Tibial nerve (tissue), 4 donors: Measurements from ENCODE around the gene COQ8B.
"Not testable (repeated sequence)": the region's sequence is repeated elsewhere in the genome, so short reads cannot be mapped to it uniquely, and the experiment has no call there.

Source experiments
- EP300 ChIP-seq, 2 donors: sonication (generic); formaldehyde crosslinking; IDR thresholded peaks; one replicate each; pipeline ENCODE4 v1.6.1; 2017; ENCODE audit warnings: antibody characterized with exemption in 2 of 2, mild to moderate bottlenecking in 1 of 2
- POLR2A ChIP-seq, 2 donors: fragments of 450-650 bp; IDR thresholded peaks; one replicate each; pipeline ENCODE4 v1.6.1; 2017; ENCODE audit warnings: antibody characterized with exemption in 2 of 2, mild to moderate bottlenecking in 2 of 2, moderate library complexity in 2 of 2
- TF ChIP-seq, protein P1 (sequence below), 5 experiments: fragments of 200-600 bp in 3 of 5; fragments of 450-650 bp in 2 of 5; sonication (generic) in 3 of 5; IDR thresholded peaks; one replicate each; pipeline ENCODE4 v1.5.1; 2016 to 2019; ENCODE audit warnings: antibody characterized with exemption in 5 of 5, mild to moderate bottlenecking in 3 of 5, moderate library complexity in 2 of 5

DNA sequence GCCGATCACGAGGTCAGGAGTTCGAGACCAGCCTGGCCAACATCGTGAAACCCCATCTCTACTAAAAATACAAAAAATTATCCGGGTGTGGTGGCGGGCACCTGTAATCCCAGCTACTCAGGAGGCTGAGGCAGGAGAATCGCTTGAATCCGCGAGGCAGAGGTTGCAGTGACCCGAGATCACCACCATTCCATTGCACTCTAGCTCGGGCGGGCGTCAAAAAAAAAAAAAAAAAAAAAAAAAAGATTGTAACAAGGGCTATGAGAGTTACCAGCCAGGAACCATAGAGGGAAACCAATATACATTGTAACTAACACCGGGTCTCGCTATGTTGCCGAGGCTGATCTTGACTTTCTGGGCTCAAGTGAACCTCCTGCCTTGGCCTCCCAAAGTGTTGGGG lies 15.6 kb upstream of the COQ8B start:
- TF ChIP-seq POLR2A, EP300 (IDR thresholded peaks at IDR 0.05): not testable (repeated sequence)
- TF ChIP-seq, protein P1, sequence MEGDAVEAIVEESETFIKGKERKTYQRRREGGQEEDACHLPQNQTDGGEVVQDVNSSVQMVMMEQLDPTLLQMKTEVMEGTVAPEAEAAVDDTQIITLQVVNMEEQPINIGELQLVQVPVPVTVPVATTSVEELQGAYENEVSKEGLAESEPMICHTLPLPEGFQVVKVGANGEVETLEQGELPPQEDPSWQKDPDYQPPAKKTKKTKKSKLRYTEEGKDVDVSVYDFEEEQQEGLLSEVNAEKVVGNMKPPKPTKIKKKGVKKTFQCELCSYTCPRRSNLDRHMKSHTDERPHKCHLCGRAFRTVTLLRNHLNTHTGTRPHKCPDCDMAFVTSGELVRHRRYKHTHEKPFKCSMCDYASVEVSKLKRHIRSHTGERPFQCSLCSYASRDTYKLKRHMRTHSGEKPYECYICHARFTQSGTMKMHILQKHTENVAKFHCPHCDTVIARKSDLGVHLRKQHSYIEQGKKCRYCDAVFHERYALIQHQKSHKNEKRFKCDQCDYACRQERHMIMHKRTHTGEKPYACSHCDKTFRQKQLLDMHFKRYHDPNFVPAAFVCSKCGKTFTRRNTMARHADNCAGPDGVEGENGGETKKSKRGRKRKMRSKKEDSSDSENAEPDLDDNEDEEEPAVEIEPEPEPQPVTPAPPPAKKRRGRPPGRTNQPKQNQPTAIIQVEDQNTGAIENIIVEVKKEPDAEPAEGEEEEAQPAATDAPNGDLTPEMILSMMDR (IDR thresholded peaks at IDR 0.05): not testable (repeated sequence)
